A549 (cell line): ENCODE data around the gene ARID1B.

Experiments used
- CHD2 ChIP-seq: fragments of 150-350 bp; IDR thresholded peaks from 2 replicates; pipeline ENCODE4 v1.6.1; 2014; ENCODE audit warnings: low read length; ENCODE audit not compliant: partially characterized antibody
- CTCF ChIP-seq: fragments of >200 bp; sonication (Bioruptor Twin); formaldehyde crosslinking; IDR thresholded peaks from 3 replicates; pipeline ENCODE4 v1.5.1; 2016
- ELK1 ChIP-seq: fragments of 150-350 bp; IDR thresholded peaks from 2 replicates; pipeline ENCODE4 v1.6.1; 2014; ENCODE audit warnings: low read depth, mild to moderate bottlenecking, low read length
- ESRRA ChIP-seq: fragments of 150-350 bp; IDR thresholded peaks from 2 replicates; pipeline ENCODE4 v1.6.1; 2014; ENCODE audit warnings: mild to moderate bottlenecking, low read length, borderline replicate concordance
- JUNB ChIP-seq: fragments of >200 bp; sonication (Bioruptor Twin); formaldehyde crosslinking; IDR thresholded peaks from 2 replicates; pipeline ENCODE4 v1.6.1; 2016
- MAFK ChIP-seq: fragments of 450-650 bp; IDR thresholded peaks from 2 replicates; pipeline ENCODE4 v1.6.1; 2014; ENCODE audit not compliant: partially characterized antibody
- MAZ ChIP-seq: fragments of 150-350 bp; IDR thresholded peaks from 2 replicates; pipeline ENCODE4 v1.6.1; 2014; ENCODE audit warnings: antibody characterized with exemption, low read depth, low read length, borderline replicate concordance
- MYC ChIP-seq: IDR thresholded peaks from 2 replicates; pipeline ENCODE4 v1.6.1; 2012; ENCODE audit warnings: mild to moderate bottlenecking, inconsistent platforms, low read length, improper control_type of control experiment, borderline replicate concordance
- POLR2A ChIP-seq: IDR thresholded peaks from 2 replicates; pipeline ENCODE4 v1.6.1; 2012; ENCODE audit warnings: mild to moderate bottlenecking, low read length
- RAD21 ChIP-seq, 2 experiments: fragments of >200 bp in 1 of 2; sonication (Bioruptor Twin) in 1 of 2; formaldehyde crosslinking in 1 of 2; IDR thresholded peaks in 1 of 2; conservative IDR thresholded peaks in 1 of 2; 2 replicates in 1 of 2; 3 replicates in 1 of 2; pipeline ENCODE4 v1.6.1; 2012 to 2018; ENCODE audit warnings: inconsistent platforms in 1 of 2
- REST ChIP-seq: fragments of 200-600 bp; sonication (generic); IDR thresholded peaks from 2 replicates; pipeline ENCODE4 v1.6.1; 2016; ENCODE audit warnings: antibody characterized with exemption, mild to moderate bottlenecking, moderate library complexity
- USF2 ChIP-seq: fragments of 450-650 bp; IDR thresholded peaks from 2 replicates; pipeline ENCODE4 v1.6.1; 2014; ENCODE audit warnings: antibody characterized with exemption

GRCh38 chr6:157092736-157093135 is 315.6 kb downstream of the ARID1B start:
- TF ChIP-seq CTCF (no peak), JUNB (no peak), RAD21 (conservative IDR thresholded peaks at IDR 0.05 in 1 of 2, IDR thresholded peaks at IDR 0.05 in 1 of 2) (no peak), REST (no peak), MAFK (no peak), POLR2A (no peak), ELK1 (no peak), MAZ (no peak), USF2 (no peak), ESRRA (no peak), CHD2 (no peak), MYC (no peak)
